Thoracic aorta (tissue), 2 donors: ENCODE data around the gene KLHDC3. TPM values are rescaled to one million over a fixed set of nuclear protein-coding genes. Genes with fewer than 3 reads are reported as not detected.
A peak's percentile ranks its signal among the peaks of the same experiment; 100 is the strongest.

ENCODE experiments used
- ATAC-seq: fragments of 150-250 bp; one replicate; pipeline ENCODE4 v1.8.0; 2017; ENCODE audit warnings: low read depth; ENCODE audit not compliant: insufficient number of reproducible peaks, low FRiP score
- DNase-seq: peaks from one replicate; pipeline ENCODE4 v3.0.0-alpha.2; 2020; ENCODE audit warnings: low spot score
- H3K27ac ChIP-seq, 2 donors: fragments of 200-600 bp; sonication (generic); 1 replicate in 1 of 2; 2 replicates in 1 of 2; pipeline ENCODE4 v1.5.1; 2016; ENCODE audit warnings: mild to moderate bottlenecking in 2 of 2, moderate library complexity in 2 of 2
- H3K27me3 ChIP-seq: fragments of 200-600 bp; sonication (generic); replicated peaks from 2 replicates; pipeline ENCODE4 v1.6.0; 2016; ENCODE audit warnings: mild to moderate bottlenecking; ENCODE audit not compliant: insufficient read depth
- H3K36me3 ChIP-seq: fragments of 200-600 bp; sonication (generic); one replicate; pipeline ENCODE4 v1.5.1; 2016
- H3K4me1 ChIP-seq, 2 donors: fragments of 200-600 bp; sonication (generic); 1 replicate in 1 of 2; 2 replicates in 1 of 2; pipeline versions ENCODE4 v1.5.1 to v1.6.0; 2016; ENCODE audit warnings: low read depth in 2 of 2, mild to moderate bottlenecking in 1 of 2; ENCODE audit not compliant: control insufficient read depth in 1 of 2
- H3K4me3 ChIP-seq: fragments of 200-600 bp; sonication (generic); 2 replicates; pipeline ENCODE4 v1.5.1; 2016; ENCODE audit warnings: mild to moderate bottlenecking
- H3K9me3 ChIP-seq: fragments of 200-600 bp; sonication (generic); 2 replicates; pipeline ENCODE4 v1.5.1; 2016
- total RNA-seq, 2 donors: library from RNA; depleted of rRNA; stranded (reverse); fragments of >200 nt; gene quantifications; one replicate each; pipeline versions ENCODE4 v1.1.0 to v1.2.3, GENCODE V29; 2016
- TF ChIP-seq, protein P1 (sequence below): fragments of 200-600 bp; sonication (generic); IDR thresholded peaks from one replicate; pipeline ENCODE4 v1.5.1; 2019; ENCODE audit warnings: antibody characterized with exemption

KLHDC3 gene
- total RNA-seq, 2 donors from 2014 or later, result 87.3 to 105 TPM

- H3K36me3 ChIP-seq, result peaks cover 31% of the 10 kb centered on the region
- peaks cover 30 to 46% of the 10 kb centered on the region in 2 donors for H3K4me1 ChIP-seq
- no peaks in the 10 kb centered on the region for H3K9me3 ChIP-seq
- no peaks in the 10 kb centered on the region for H3K27me3 ChIP-seq
- peak overlapping the region; percentile 97 for H3K4me3 ChIP-seq
- peak overlapping the region; percentile 61 to 74 for H3K27ac ChIP-seq
- DNase-seq (no peak), ATAC-seq (no peak)
- TF ChIP-seq, protein P1, sequence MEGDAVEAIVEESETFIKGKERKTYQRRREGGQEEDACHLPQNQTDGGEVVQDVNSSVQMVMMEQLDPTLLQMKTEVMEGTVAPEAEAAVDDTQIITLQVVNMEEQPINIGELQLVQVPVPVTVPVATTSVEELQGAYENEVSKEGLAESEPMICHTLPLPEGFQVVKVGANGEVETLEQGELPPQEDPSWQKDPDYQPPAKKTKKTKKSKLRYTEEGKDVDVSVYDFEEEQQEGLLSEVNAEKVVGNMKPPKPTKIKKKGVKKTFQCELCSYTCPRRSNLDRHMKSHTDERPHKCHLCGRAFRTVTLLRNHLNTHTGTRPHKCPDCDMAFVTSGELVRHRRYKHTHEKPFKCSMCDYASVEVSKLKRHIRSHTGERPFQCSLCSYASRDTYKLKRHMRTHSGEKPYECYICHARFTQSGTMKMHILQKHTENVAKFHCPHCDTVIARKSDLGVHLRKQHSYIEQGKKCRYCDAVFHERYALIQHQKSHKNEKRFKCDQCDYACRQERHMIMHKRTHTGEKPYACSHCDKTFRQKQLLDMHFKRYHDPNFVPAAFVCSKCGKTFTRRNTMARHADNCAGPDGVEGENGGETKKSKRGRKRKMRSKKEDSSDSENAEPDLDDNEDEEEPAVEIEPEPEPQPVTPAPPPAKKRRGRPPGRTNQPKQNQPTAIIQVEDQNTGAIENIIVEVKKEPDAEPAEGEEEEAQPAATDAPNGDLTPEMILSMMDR, result no peak
Measured at GRCh38 chr6:43013097-43013842, 779 bp upstream of the KLHDC3 start.

GRCh38 chr6:43014434-43014909 lies 423 bp downstream of the KLHDC3 start:
- Histone ChIP-seq H3K4me1 (peaks cover 30 to 46% of the 10 kb centered on the region in 2 donors), H3K27ac (peak overlapping the region; percentile 65 to 74), H3K4me3 (peak overlapping the region; percentile 97), H3K36me3 (peaks cover 35% of the 10 kb centered on the region), H3K27me3 (no peaks in the 10 kb centered on the region), H3K9me3 (no peaks in the 10 kb centered on the region)
- TF ChIP-seq, protein P1, result no peak
- ATAC-seq (no peak), DNase-seq (no peak)

- peak overlapping the region; percentile 36 to 39 for H3K27ac ChIP-seq
- no peak for ATAC-seq
- H3K4me3 ChIP-seq, result peak overlapping the region; percentile 47
- TF ChIP-seq, protein P1, result no peak
- H3K27me3 ChIP-seq, result no peaks in the 10 kb centered on the region
- DNase-seq, result no peak
- no peaks in the 10 kb centered on the region for H3K9me3 ChIP-seq
- H3K4me1 ChIP-seq, result peaks cover 35 to 57% of the 10 kb centered on the region in 2 donors
- peaks cover 22% of the 10 kb centered on the region for H3K36me3 ChIP-seq
Measured at GRCh38 chr6:43016176-43016942, 2.3 kb downstream of the KLHDC3 start.

GRCh38 chr6:43016943-43017334 lies 2.9 kb downstream of the KLHDC3 start:
- Histone ChIP-seq H3K9me3 (no peaks in the 10 kb centered on the region), H3K4me1 (peaks cover 35 to 57% of the 10 kb centered on the region in 2 donors), H3K4me3 (peak overlapping the region; percentile 47), H3K27ac (peak overlapping the region; percentile 36 to 39), H3K27me3 (no peaks in the 10 kb centered on the region), H3K36me3 (peaks cover 22% of the 10 kb centered on the region)
- no peak for DNase-seq
- TF ChIP-seq, protein P1, result no peak
- ATAC-seq, result no peak

GRCh38 chr6:43019152-43019551 lies 5.1 kb downstream of the KLHDC3 start:
- no peak for ATAC-seq
- no peaks in the 10 kb centered on the region for H3K27me3 ChIP-seq
- peaks cover 37 to 63% of the 10 kb centered on the region in 2 donors for H3K4me1 ChIP-seq

More at GRCh38 chr6:43019152-43019551, 5.1 kb downstream of the KLHDC3 start:
- no peaks in the 10 kb centered on the region for H3K9me3 ChIP-seq
- H3K4me3 ChIP-seq, result no peak overlapping the region
- no peak overlapping the region for H3K27ac ChIP-seq
- TF ChIP-seq, protein P1, result no peak
- H3K36me3 ChIP-seq, result peaks cover 22% of the 10 kb centered on the region
- DNase-seq, result no peak
